HFFc6 (cell line): ENCODE results near the gene ETFA. TPM values are rescaled to one million over a fixed set of nuclear protein-coding genes. Genes with fewer than 3 reads are reported as not detected.

Source experiments
- DNase-seq: peaks from one replicate; pipeline ENCODE4 v3.0.0-alpha.2; 2018
- H3K27ac Mint-ChIP-seq: 2 replicates; pipeline ENCODE4 v1.8.0; 2020; ENCODE audit warnings: mild to moderate bottlenecking, mixed read lengths
- H3K27me3 Mint-ChIP-seq: 2 replicates; pipeline ENCODE4 v1.8.0; 2021; ENCODE audit warnings: mild to moderate bottlenecking, moderate library complexity, mixed read lengths; ENCODE audit not compliant: insufficient read depth
- H3K36me3 Mint-ChIP-seq: 2 replicates; pipeline ENCODE4 v1.8.0; 2021; ENCODE audit warnings: low read depth, mixed read lengths
- H3K4me1 Mint-ChIP-seq: 2 replicates; pipeline ENCODE4 v1.8.0; 2020; ENCODE audit warnings: low read depth, mixed read lengths
- H3K4me3 Mint-ChIP-seq: 2 replicates; pipeline ENCODE4 v1.8.0; 2020; ENCODE audit warnings: mild to moderate bottlenecking, moderate library complexity, mixed read lengths
- H3K9me3 Mint-ChIP-seq: 2 replicates; pipeline ENCODE4 v1.8.0; 2020; ENCODE audit warnings: mild to moderate bottlenecking, mixed read lengths
- total RNA-seq, 6 experiments: library from RNA; stranded (reverse); fragmentation: NEBNext Ultra II Directional; extraction: Animal tissue kit (Norgen Biotek cat#: 25700); gene quantifications; 2 replicates in 1 of 6; 3 replicates in 5 of 6; pipeline ENCODE4 v1.2.3, GENCODE V29; 2021
- TF ChIP-seq, protein P1 (sequence below): fragments of 200-600 bp; sonication (generic); IDR thresholded peaks from 2 replicates; pipeline ENCODE4 v1.5.0; 2021; ENCODE audit warnings: antibody characterized with exemption, mild to moderate bottlenecking

The ETFA gene
- total RNA-seq, 6 experiments from 2014 or later: 127 to 161 (median 146) TPM

DNA sequence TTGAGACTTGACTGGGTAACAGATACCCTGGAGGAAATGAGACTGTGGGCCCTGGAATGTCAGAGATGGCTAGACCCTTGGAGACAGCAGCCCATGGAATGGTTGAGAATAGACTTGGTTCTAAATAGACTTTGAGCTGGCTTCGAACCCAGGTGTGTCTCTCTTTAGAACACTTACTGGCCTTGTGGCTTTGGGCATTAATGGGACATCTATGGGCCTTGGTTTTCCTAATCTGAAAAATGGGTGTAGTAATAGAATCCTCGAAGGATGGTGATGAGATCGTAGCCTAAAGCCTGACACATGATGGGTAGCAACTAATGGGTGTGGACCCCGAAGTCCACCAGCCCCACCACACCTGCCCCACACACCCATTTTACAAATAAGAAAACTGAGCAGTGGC lies 132.2 kb downstream of the ETFA start:
- DNase-seq: no peak
- H3K27ac Mint-ChIP-seq: no peak overlapping the region

DNA sequence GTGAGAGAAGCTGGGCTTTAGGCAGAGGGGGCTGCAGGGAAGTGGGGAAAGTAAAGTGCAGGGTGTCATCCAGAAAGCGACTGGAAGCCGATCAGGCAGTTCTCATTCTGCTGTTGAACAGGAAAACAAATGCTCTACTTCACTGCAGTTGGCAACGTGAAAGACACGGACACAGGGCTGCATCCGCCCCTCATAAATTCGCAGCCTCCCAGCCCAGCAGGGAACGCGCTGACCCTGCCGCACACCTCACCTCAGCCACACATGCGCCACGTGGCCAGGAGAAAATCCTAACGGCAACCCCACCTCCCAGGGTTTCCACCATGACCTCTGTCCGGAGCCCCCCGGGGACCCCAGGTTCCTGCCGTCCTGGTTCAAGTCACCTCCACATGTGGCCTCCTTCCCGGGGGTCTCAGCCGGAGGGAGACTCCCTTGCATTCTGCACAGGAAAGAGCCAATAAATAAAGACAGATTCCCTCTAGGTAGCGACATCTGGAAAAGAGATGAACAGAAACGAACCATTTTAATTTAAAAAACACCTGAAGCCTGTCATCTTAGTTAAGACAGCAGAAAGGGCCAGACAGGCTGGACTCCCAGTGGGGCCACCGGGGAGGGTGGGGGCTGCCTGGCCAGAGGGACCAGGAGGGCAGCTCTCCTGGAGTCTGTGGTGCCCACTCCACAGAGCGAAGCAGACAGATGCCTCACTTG lies 132.8 kb downstream of the ETFA start:
- Mint-ChIP-seq H3K27me3 (peaks cover 9% of the 10 kb centered on the region), H3K9me3 (no peaks in the 10 kb centered on the region), H3K27ac (peak overlapping the region; percentile 84), H3K4me3 (peak overlapping the region; percentile 64), H3K4me1 (peaks cover 46% of the 10 kb centered on the region), H3K36me3 (0 out of 2 replicates have a peak, but pooled peaks cover 4% of the 10 kb centered on the region)
- TF ChIP-seq, protein P1, sequence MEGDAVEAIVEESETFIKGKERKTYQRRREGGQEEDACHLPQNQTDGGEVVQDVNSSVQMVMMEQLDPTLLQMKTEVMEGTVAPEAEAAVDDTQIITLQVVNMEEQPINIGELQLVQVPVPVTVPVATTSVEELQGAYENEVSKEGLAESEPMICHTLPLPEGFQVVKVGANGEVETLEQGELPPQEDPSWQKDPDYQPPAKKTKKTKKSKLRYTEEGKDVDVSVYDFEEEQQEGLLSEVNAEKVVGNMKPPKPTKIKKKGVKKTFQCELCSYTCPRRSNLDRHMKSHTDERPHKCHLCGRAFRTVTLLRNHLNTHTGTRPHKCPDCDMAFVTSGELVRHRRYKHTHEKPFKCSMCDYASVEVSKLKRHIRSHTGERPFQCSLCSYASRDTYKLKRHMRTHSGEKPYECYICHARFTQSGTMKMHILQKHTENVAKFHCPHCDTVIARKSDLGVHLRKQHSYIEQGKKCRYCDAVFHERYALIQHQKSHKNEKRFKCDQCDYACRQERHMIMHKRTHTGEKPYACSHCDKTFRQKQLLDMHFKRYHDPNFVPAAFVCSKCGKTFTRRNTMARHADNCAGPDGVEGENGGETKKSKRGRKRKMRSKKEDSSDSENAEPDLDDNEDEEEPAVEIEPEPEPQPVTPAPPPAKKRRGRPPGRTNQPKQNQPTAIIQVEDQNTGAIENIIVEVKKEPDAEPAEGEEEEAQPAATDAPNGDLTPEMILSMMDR: no peak
- DNase-seq: no peak

More for the DNA sequence above, 132.2 kb downstream of the ETFA start:
- peaks cover 9% of the 10 kb centered on the region for H3K27me3 Mint-ChIP-seq
- H3K4me1 Mint-ChIP-seq: peaks cover 51% of the 10 kb centered on the region
- no peaks in the 10 kb centered on the region for H3K9me3 Mint-ChIP-seq
- no peak overlapping the region for H3K4me3 Mint-ChIP-seq
- H3K36me3 Mint-ChIP-seq: 0 out of 2 replicates have a peak, but pooled peaks cover 4% of the 10 kb centered on the region
- TF ChIP-seq, protein P1: no peak

DNA sequence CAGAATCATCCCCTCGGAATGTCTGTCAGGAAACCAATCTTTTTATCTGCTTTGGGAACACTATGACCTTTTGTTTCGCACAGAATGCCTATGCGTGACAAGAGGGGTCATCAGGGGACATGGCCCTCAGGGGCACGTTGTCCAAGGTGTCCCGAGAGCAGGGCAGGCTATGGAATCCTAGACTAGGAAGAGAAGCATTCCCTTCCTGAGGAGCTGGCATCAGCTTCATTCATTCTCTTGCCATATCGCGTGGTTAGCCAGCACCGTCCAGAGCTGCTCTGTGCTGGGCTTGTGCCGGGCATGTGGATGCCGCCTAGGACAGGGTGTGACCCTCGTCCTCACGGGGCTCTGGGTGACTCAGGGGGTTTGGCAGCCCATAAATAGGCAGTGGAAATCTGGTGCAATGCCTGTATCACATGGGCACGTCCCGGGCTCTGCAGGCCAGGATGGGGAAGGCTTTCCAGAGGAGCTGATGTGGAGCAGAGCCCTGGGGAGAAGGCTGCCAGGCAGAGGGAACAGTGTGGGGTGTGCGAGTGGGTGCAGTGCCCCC lies 133.7 kb downstream of the ETFA start:
- peak; percentile 65 for DNase-seq
- H3K36me3 Mint-ChIP-seq: 0 out of 2 replicates have a peak, but pooled peaks cover 4% of the 10 kb centered on the region
- H3K27me3 Mint-ChIP-seq: peaks cover 9% of the 10 kb centered on the region
- TF ChIP-seq, protein P1: no peak
- peaks cover 41% of the 10 kb centered on the region for H3K4me1 Mint-ChIP-seq
- H3K4me3 Mint-ChIP-seq: peak overlapping the region; percentile 64
- H3K27ac Mint-ChIP-seq: peak overlapping the region; percentile 84
- H3K9me3 Mint-ChIP-seq: no peaks in the 10 kb centered on the region

DNA sequence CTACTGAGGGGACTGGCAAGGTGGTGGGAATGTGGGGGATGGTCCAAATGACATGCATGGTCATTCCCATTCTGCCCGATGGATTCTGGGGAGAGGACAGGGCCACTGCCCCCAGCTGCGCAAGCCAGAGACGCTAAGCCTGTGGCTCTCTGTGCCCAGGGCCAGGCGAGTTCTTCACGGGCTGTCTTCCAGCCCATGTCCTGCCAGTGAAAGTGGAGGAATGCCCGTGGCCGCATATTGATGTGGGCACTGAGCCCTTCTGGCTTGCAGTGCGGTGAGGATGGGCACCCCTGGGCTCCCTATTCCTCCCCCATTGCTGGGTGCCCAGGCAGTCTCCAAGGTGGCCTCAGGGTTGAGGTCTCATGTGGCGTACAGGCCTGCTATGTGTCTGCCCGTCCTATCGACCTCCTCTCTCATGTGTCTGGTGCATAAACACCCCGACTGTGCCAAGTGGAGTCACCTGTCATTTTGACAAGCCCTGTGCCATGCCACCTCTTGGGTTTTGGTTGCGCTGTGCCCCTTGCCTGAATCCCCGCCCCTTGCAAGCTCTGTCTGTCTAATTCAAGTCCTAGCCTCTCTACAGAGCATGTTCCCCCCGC lies 134.7 kb downstream of the ETFA start:
- Mint-ChIP-seq H3K4me1 (peaks cover 31% of the 10 kb centered on the region), H3K27me3 (peaks cover 10% of the 10 kb centered on the region), H3K4me3 (no peak overlapping the region), H3K27ac (no peak overlapping the region), H3K9me3 (no peaks in the 10 kb centered on the region), H3K36me3 (0 out of 2 replicates have a peak, but pooled peaks cover 4% of the 10 kb centered on the region)
- TF ChIP-seq, protein P1: no peak
- no peak for DNase-seq

DNA sequence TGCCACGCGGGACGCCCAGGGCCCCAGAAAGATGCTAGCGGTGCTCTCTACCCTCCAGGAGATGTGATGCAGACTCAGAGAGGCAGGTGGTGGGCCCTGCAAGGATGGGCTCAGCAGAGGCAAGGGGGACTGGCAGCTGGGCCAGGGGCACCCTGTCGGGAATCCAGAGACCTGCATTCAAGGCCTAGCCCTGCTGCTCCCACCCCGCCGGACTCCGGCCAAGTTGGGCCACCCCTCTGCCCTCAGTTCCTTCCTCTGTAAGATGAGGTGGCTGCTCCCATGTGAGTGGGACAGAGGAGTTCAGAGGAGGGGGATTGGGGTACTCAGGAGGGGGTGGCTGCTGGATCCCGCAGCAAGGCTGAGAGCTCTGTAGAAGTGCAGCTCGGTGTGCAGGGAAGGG lies 135.2 kb downstream of the ETFA start:
- Mint-ChIP-seq H3K27ac (no peak overlapping the region), H3K4me1 (peaks cover 26% of the 10 kb centered on the region), H3K4me3 (no peak overlapping the region), H3K27me3 (peaks cover 12% of the 10 kb centered on the region), H3K9me3 (no peaks in the 10 kb centered on the region), H3K36me3 (0 out of 2 replicates have a peak, but pooled peaks cover 4% of the 10 kb centered on the region)
- DNase-seq: no peak
- TF ChIP-seq, protein P1: no peak
